HepG2 (cell line): Measurements from ENCODE around the gene ZNF674. TPM values are rescaled to one million over a fixed set of nuclear protein-coding genes. Genes with fewer than 3 reads are reported as not detected.

Source experiments
- ATAC-seq: fragments of 200-7000 bp; cut with Tn5 transposase; 3 replicates; pipeline ENCODE4 v1.9.1; 2020; ENCODE audit warnings: mild to moderate bottlenecking, moderate library complexity
- BruUV-seq: library from RNA; stranded (reverse); fragments of 400-500 nt; replicated peaks from 2 replicates; lab custom pipeline; 2021; lab: Mats Ljungman, UMichigan
- CTCF ChIA-PET: fragments of 300-600 bp; formaldehyde crosslinking; extraction: SDS; loops from one replicate; lab custom pipeline; 2021; ENCODE audit warnings: low total read pairs, inconsistent platforms, low intra/inter-chr PET ratio; lab: Yijun Ruan, JAX
- POLR2A ChIA-PET: fragments of 350-600 bp; sonication (Branson Sonifier 250); formaldehyde crosslinking; loops from one replicate; lab custom pipeline; 2020; ENCODE audit warnings: antibody characterized with exemption, inconsistent platforms; lab: Yijun Ruan, JAX
- DNase-seq: peaks from one replicate; pipeline ENCODE4 v3.0.0-alpha.2; 2015; ENCODE audit warnings: low spot score
- FAIRE-seq: peaks from 3 replicates; lab custom pipeline; 2011; peaks lifted over from hg19 to GRCh38; lab: Jason Lieb, UNC
- H2AFZ ChIP-seq: one replicate; pipeline ENCODE4 v1.6.1; 2011; ENCODE audit warnings: low read length, inconsistent platforms
- H3K27ac ChIP-seq: fragments of 300-600 bp; 3 replicates; pipeline ENCODE4 v1.8.0; 2011; ENCODE audit warnings: mixed run types, mild to moderate bottlenecking, mixed read lengths, low read length, inconsistent platforms; ENCODE audit not compliant: insufficient read depth; ENCODE audit errors: extremely low read length
- H3K27me3 ChIP-seq, 2 experiments: fragments of 200-600 bp in 1 of 2; 2 replicates in 1 of 2; 3 replicates in 1 of 2; pipeline versions ENCODE4 v1.6.0 to v1.8.0; 2011; ENCODE audit warnings: low read length in 2 of 2, mild to moderate bottlenecking in 2 of 2, moderate library complexity in 2 of 2, inconsistent platforms in 1 of 2; ENCODE audit not compliant: insufficient read depth in 2 of 2, control insufficient read depth in 1 of 2
- H3K36me3 ChIP-seq, 2 experiments: fragments of 200-600 bp in 1 of 2; replicated peaks in 1 of 2; 2 replicates in 1 of 2; 3 replicates in 1 of 2; pipeline versions ENCODE4 v1.5.1 to v1.8.0; 2011; ENCODE audit warnings: low read length in 2 of 2, inconsistent platforms in 1 of 2; ENCODE audit not compliant: insufficient read depth in 2 of 2, control insufficient read depth in 1 of 2
- H3K4me1 ChIP-seq: 2 replicates; pipeline ENCODE4 v1.5.1; 2012; ENCODE audit warnings: low read length, inconsistent platforms; ENCODE audit not compliant: insufficient read depth
- H3K4me2 ChIP-seq: 2 replicates; pipeline ENCODE4 v1.6.0; 2011; ENCODE audit warnings: low read depth, low read length, inconsistent platforms
- H3K4me3 ChIP-seq, 3 experiments: fragments of 200-600 bp in 1 of 3; sonication (generic), shearing (Covaris generic) in 1 of 3; replicated peaks in 1 of 3; 2 replicates each; pipeline ENCODE4 v1.5.1; 2011 to 2016; ENCODE audit warnings: low read length in 3 of 3, inconsistent platforms in 2 of 3, low read depth in 2 of 3, mild to moderate bottlenecking in 2 of 3, control low read depth in 1 of 3, mixed read lengths in 1 of 3; ENCODE audit not compliant: insufficient read depth in 1 of 3
- H3K79me2 ChIP-seq: one replicate; pipeline ENCODE4 v1.6.1; 2011; ENCODE audit warnings: low read length, inconsistent platforms; ENCODE audit not compliant: insufficient read depth
- H3K9ac ChIP-seq: 2 replicates; pipeline ENCODE4 v1.6.0; 2011; ENCODE audit warnings: mild to moderate bottlenecking, low read depth, low read length, inconsistent platforms; ENCODE audit not compliant: insufficient read depth
- H3K9me3 ChIP-seq: 2 replicates; pipeline ENCODE4 v1.5.1; 2012; ENCODE audit warnings: mild to moderate bottlenecking, low read length
- H4K20me1 ChIP-seq: 2 replicates; pipeline ENCODE4 v1.6.0; 2011; ENCODE audit warnings: inconsistent platforms, mild to moderate bottlenecking, low read length, moderate library complexity; ENCODE audit not compliant: insufficient read depth
- GATAD1 ChIP-seq: IDR thresholded peaks from 2 replicates; pipeline ENCODE4 v1.6.1; 2016; ENCODE audit warnings: missing genetic modification reagents, missing compliant biosample characterization
- HNRNPLL ChIP-seq: fragments of 200-400 bp; formaldehyde crosslinking; IDR thresholded peaks from 2 replicates; pipeline ENCODE4 v1.6.1; 2017; ENCODE audit warnings: mild to moderate bottlenecking, low read depth, low read length; ENCODE audit not compliant: poor library complexity, severe bottlenecking
- MAFF ChIP-seq: IDR thresholded peaks from 2 replicates; pipeline ENCODE4 v1.6.1; 2011; ENCODE audit warnings: low read depth, low read length, improper control_type of control experiment
- MIER2 ChIP-seq: IDR thresholded peaks from 2 replicates; pipeline ENCODE4 v1.6.1; 2016; ENCODE audit warnings: missing biosample characterization, missing genetic modification reagents
- MLXIP ChIP-seq: sonication (generic); formaldehyde crosslinking; IDR thresholded peaks from 2 replicates; pipeline ENCODE4 v1.9.0; 2021; ENCODE audit warnings: missing genetic modification reagents, borderline replicate concordance
- POGK ChIP-seq: sonication (generic); formaldehyde crosslinking; conservative IDR thresholded peaks from 2 replicates; pipeline ENCODE4 v1.8.0; 2022; ENCODE audit warnings: mild to moderate bottlenecking, moderate library complexity, missing genetic modification reagents
- SP140L ChIP-seq: sonication (generic); formaldehyde crosslinking; IDR thresholded peaks from 2 replicates; pipeline ENCODE4 v1.4.0; 2020; ENCODE audit warnings: missing genetic modification reagents, borderline replicate concordance
- TAF15 ChIP-seq: fragments of 200-400 bp; formaldehyde crosslinking; IDR thresholded peaks from one replicate; pipeline ENCODE4 v1.6.1; 2018; ENCODE audit warnings: mild to moderate bottlenecking, low read depth, low read length; ENCODE audit not compliant: poor library complexity, severe bottlenecking
- THAP7 ChIP-seq: sonication (generic); formaldehyde crosslinking; IDR thresholded peaks from 2 replicates; pipeline ENCODE4 v1.8.1; 2023; ENCODE audit warnings: mild to moderate bottlenecking, missing genetic modification reagents
- ZNF143 ChIP-seq: sonication (generic); formaldehyde crosslinking; IDR thresholded peaks from 2 replicates; pipeline ENCODE4 v1.4.0; 2020; ENCODE audit warnings: missing genetic modification reagents
- ZNF260 ChIP-seq: sonication (generic); formaldehyde crosslinking; IDR thresholded peaks from 2 replicates; pipeline ENCODE4 v1.4.0; 2020; ENCODE audit warnings: missing genetic modification reagents, low read depth, mild to moderate bottlenecking, borderline replicate concordance
- ZNF280B ChIP-seq: sonication (generic); formaldehyde crosslinking; IDR thresholded peaks from 2 replicates; pipeline ENCODE4 v1.5.0; 2020; ENCODE audit warnings: missing genetic modification reagents, mild to moderate bottlenecking, borderline replicate concordance
- ZNF607 ChIP-seq: sonication (generic); formaldehyde crosslinking; IDR thresholded peaks from 2 replicates; pipeline ENCODE4 v1.5.1; 2020; ENCODE audit warnings: missing genetic modification reagents, mild to moderate bottlenecking, borderline replicate concordance
- ZNF674 ChIP-seq: sonication (generic); formaldehyde crosslinking; IDR thresholded peaks from 2 replicates; pipeline ENCODE4 v1.5.0; 2020; ENCODE audit warnings: low read depth, mild to moderate bottlenecking, missing genetic modification reagents
- ZNF850 ChIP-seq: sonication (generic); formaldehyde crosslinking; conservative IDR thresholded peaks from 2 replicates; pipeline ENCODE4 v1.9.0; 2021; ENCODE audit warnings: mild to moderate bottlenecking, missing genetic modification reagents
- WGBS: methylation state at CpG from one replicate; pipeline ENCODE4 v1.1.6; 2017; ENCODE audit warnings: low lambda C conversion rate; 5-methylcytosine and 5-hydroxymethylcytosine counted together
- in situ Hi-C: cut with HindIII; loops from 2 replicates; pipeline ENCODE4 v1.10.0; 2017; ENCODE audit warnings: low pct_unique_long_range_greater_than_20kb; ENCODE audit not compliant: extremely low pct_ligation_motif_present
- intact Hi-C: fragments of 100-400 bp; cut with micrococcal nuclease; formaldehyde crosslinking; loops from one replicate; pipeline ENCODE4 v1.10.0; 2022; ENCODE audit not compliant: unreplicated experiment
- polyA plus RNA-seq, 8 experiments: library from polyadenylated mRNA; depleted of rRNA in 3 of 8; stranded (reverse) in 7 of 8; unstranded in 1 of 8; fragments of >200 nt; fragmentation: Illumina TruSeq in 4 of 8; extraction: Trizol in 4 of 8; gene quantifications; 2 replicates each; pipeline versions ENCODE4 v1.2.1 to v1.2.3, GENCODE V29; 2011 to 2016; ENCODE audit warnings: low read depth in 4 of 8, missing spikeins in 1 of 8, mixed read lengths in 1 of 8; ENCODE audit not compliant: insufficient read depth in 1 of 8
- total RNA-seq, 5 experiments: library from RNA; depleted of rRNA; stranded (reverse); fragments of >200 nt; fragmentation: Illumina TruSeq; extraction: Trizol; gene quantifications; 2 replicates each; pipeline ENCODE4 v1.2.3, GENCODE V29; 2016; ENCODE audit warnings: low read depth in 1 of 5

ZNF674 gene
- total and polyA plus RNA-seq, 2 of the 13 experiments (the other 11 are each of a cell fraction or from before 2014, with no cell fraction given): 2.9 to 3.5 TPM

GRCh38 chrX:46579250-46579649 is 34.0 kb upstream of the ZNF674 start (continued):
- no peak for TF ChIP-seq ZNF260 (CRISPR knock-in tag)

GRCh38 chrX:46577221-46578005 is 32.2 kb upstream of the ZNF674 start:
- Histone ChIP-seq H3K27ac (no peak overlapping the region), H3K9ac (no peak overlapping the region), H3K79me2 (peaks cover 19% of the 10 kb centered on the region), H3K4me2 (peak overlapping the region; percentile 82; the same call in 1 of the 2 replicates), H3K27me3 (no peaks in the 10 kb centered on the region), H4K20me1 (no peaks in the 10 kb centered on the region), H2AFZ (no peak overlapping the region), H3K4me1 (peaks cover 39% of the 10 kb centered on the region), H3K4me3 (no peak overlapping the region), H3K36me3 (no peaks in the 10 kb centered on the region; a peak in 1 of 5 replicates), H3K9me3 (no peaks in the 10 kb centered on the region)
- FAIRE-seq (no peak), ATAC-seq (no peak), DNase-seq (no peak)
- 86% methylated on average over 6 of the region's 7 CpGs for WGBS
- no TSS peak for BruUV-seq
- intact Hi-C loops: no loop called here
- in situ Hi-C loops: no loop called here
- CTCF ChIA-PET: no interaction called here
- POLR2A ChIA-PET: no interaction called here
- TF ChIP-seq ZNF607 (CRISPR knock-in tag) (no peak), MIER2 (CRISPR knock-in tag) (no peak), HNRNPLL (no peak), ZNF280B (CRISPR knock-in tag) (no peak), THAP7 (CRISPR knock-in tag) (no peak), TAF15 (no peak), ZNF143 (CRISPR knock-in tag) (no peak), MLXIP (CRISPR knock-in tag) (no peak), POGK (no peak), ZNF674 (CRISPR knock-in tag) (no peak), MAFF (no peak), ZNF850 (CRISPR knock-in tag) (no peak), SP140L (CRISPR knock-in tag) (no peak), GATAD1 (CRISPR knock-in tag) (no peak)
